Heart right ventricle (tissue), 16 donors: ENCODE measurements around the gene CA10. TPM values are rescaled to one million over a fixed set of nuclear protein-coding genes. Genes with fewer than 3 reads are reported as not detected.
A peak's percentile ranks its signal among the peaks of the same experiment; 100 is the strongest.

ENCODE experiments used
- ATAC-seq, 8 donors: fragments of 200-7000 bp; cut with Tn5 transposase; one replicate each; pipeline ENCODE4 v1.9.1; 2020; ENCODE audit warnings: mild to moderate bottlenecking in 8 of 8, moderate library complexity in 8 of 8, moderate number of reproducible peaks in 1 of 8
- DNase-seq, 2 donors: peaks; one replicate each; pipeline ENCODE4 v3.0.0-alpha.2; 2020
- H3K27ac ChIP-seq, 10 donors: fragments of 200-600 bp; sonication (generic) in 2 of 10; one replicate each; pipeline versions ENCODE4 v1.5.0 to v1.8.0; 2020 to 2022; ENCODE audit warnings: mild to moderate bottlenecking in 3 of 10
- H3K27me3 ChIP-seq, 7 donors: fragments of 200-600 bp; one replicate each; pipeline ENCODE4 v1.8.0; 2021 to 2022; ENCODE audit warnings: mild to moderate bottlenecking in 2 of 7
- H3K36me3 ChIP-seq, 9 donors: fragments of 200-600 bp; sonication (generic) in 1 of 9; one replicate each; pipeline versions ENCODE4 v1.5.0 to v1.8.0; 2020 to 2022; ENCODE audit warnings: mild to moderate bottlenecking in 2 of 9
- H3K4me1 ChIP-seq, 9 donors: fragments of 200-600 bp; sonication (generic) in 1 of 9; one replicate each; pipeline versions ENCODE4 v1.5.0 to v1.8.0; 2020 to 2022; ENCODE audit warnings: mild to moderate bottlenecking in 4 of 9
- H3K4me3 ChIP-seq, 10 donors: fragments of 200-600 bp; sonication (generic) in 2 of 10; one replicate each; pipeline versions ENCODE4 v1.5.0 to v1.8.0; 2020 to 2022; ENCODE audit warnings: mild to moderate bottlenecking in 7 of 10, moderate library complexity in 2 of 10
- H3K9me3 ChIP-seq, 11 donors: fragments of 200-600 bp in 10 of 11; sonication (generic) in 2 of 11; one replicate each; pipeline versions ENCODE4 v1.5.0 to v1.8.0; 2013 to 2022; ENCODE audit warnings: mild to moderate bottlenecking in 2 of 11, control low read depth in 1 of 11, moderate library complexity in 1 of 11
- CTCF ChIP-seq, 9 donors: fragments of 200-600 bp; sonication (generic) in 2 of 9; IDR thresholded peaks; one replicate each; pipeline versions ENCODE4 v1.5.0 to v1.8.0; 2021 to 2022; ENCODE audit warnings: antibody characterized with exemption in 9 of 9, mild to moderate bottlenecking in 5 of 9, moderate library complexity in 1 of 9
- WGBS, 2 donors: extraction: QIAGEN DNeasy Blood & Tissue Kit; methylation state at CpG; one replicate each; pipeline ENCODE4 v1.1.7; 2013; ENCODE audit warnings: inconsistent platforms in 1 of 2; 5-methylcytosine and 5-hydroxymethylcytosine counted together
- intact Hi-C, 10 donors: fragments of 100-400 bp; cut with DNase I; formaldehyde crosslinking; loops; one replicate each; pipeline versions ENCODE4 v1.11.1 to v1.14.2; 2022
- polyA plus RNA-seq, 2 donors: library from polyadenylated mRNA; stranded (reverse); fragments of 200-250 nt; gene quantifications; one replicate each; pipeline ENCODE4 v1.2.3, GENCODE V29; 2013
- total RNA-seq, 10 donors: library from RNA; stranded (reverse); fragmentation: NEBNext Ultra II Directional in 3 of 10; extraction: Animal tissue kit (Norgen Biotek cat#: 25700) in 3 of 10; gene quantifications; one replicate each; pipeline versions ENCODE4 v1.2.1 to v1.2.4, GENCODE V29; 2021 to 2023
- donor health status: Arrhythmogenic right ventricular cardiomyopathy.
- donor health status: ischemic (EF 13 %, LVEDD 7.1; RV severe dilation, severe dysfunction).
- donor health status: healthy with polysubstance abuse.
- donor health status: DM: no; HTN: yes; CAD: no.
- donor health status: DM: no; HTN: no; CAD: no.
- donor health status: ischemic (EF 25% LVEDD 6.9; RV normal size, moderate dysfunction).
- donor health status: ischemic (EF 25% LVEDD 5.7; RV mildly dilated, moderate dysfunction).
- donor health status: healthy.
- donor health status: DM: yes; HTN: yes; CAD: no.
- donor health status: Ischemic cardiomyopathy.
- donor health status: ischemic (EF 35%, LVEDD 5.7; RV mildly dilated, moderate dysfunction).
- donor health status: nonischemic (EF 11% LVEDD 7.7; RV severe dilation, severe dysfunction).
- donor health status: DM: yes; HTN: yes; CAD: no.
- donor health status: PGD.
- donor health status: ischemic (EF 29% LVEDD 5.4; RV normal size, mild dysfunction).
- donor health status: nonischemic (EF 23%, LVEDD 6.1; RV moderate dilation, normal function).

CA10 gene
- total and polyA plus RNA-seq, 12 donors = not detected

GRCh38 chr17:51736356-51736755, 422.2 kb downstream of the CA10 start:
- H3K36me3 ChIP-seq = no peaks in the 10 kb centered on the region
- 70 to 77% methylated on average over 2 of the region's 2 CpGs for WGBS, 2 donors
- no peak for DNase-seq
- no peak for ATAC-seq
- H3K27ac ChIP-seq = no peak overlapping the region
- H3K27me3 ChIP-seq = peaks cover 0 to 3% (median 0%) of the 10 kb centered on the region in 7 donors
- H3K9me3 ChIP-seq = peaks cover 0 to 3% (median 0%) of the 10 kb centered on the region in 11 donors
- H3K4me3 ChIP-seq = no peak overlapping the region
- TF ChIP-seq CTCF (IDR thresholded peaks at IDR 0.05) = no peak
- no peaks in the 10 kb centered on the region for H3K4me1 ChIP-seq
- intact Hi-C loops = loop anchor here in 1 of 10 donors (10.0 kb wide), 2 partner anchors 152 to 362 kb away; no protein-coding TSS in a partner anchor

GRCh38 chr17:51734976-51735375, 423.5 kb downstream of the CA10 start:
- intact Hi-C loops = loop anchor here in 2 of 10 donors (5.0 to 10.0 kb wide), 4 partner anchors 148 to 360 kb away; no protein-coding TSS in a partner anchor
- Histone ChIP-seq H3K4me1 (no peaks in the 10 kb centered on the region), H3K4me3 (no peak overlapping the region), H3K9me3 (peaks cover 0 to 3% (median 0%) of the 10 kb centered on the region in 11 donors), H3K36me3 (no peaks in the 10 kb centered on the region), H3K27ac (no peak overlapping the region), H3K27me3 (peaks cover 0 to 4% (median 0%) of the 10 kb centered on the region in 7 donors)
- no peak for ATAC-seq
- WGBS, 2 donors = 90 to 95% methylated on average over 2 of the region's 2 CpGs
- TF ChIP-seq CTCF (IDR thresholded peaks at IDR 0.05) = no peak
- DNase-seq = no peak

GRCh38 chr17:51734462-51734861, 424.1 kb downstream of the CA10 start:
- H3K36me3 ChIP-seq = no peaks in the 10 kb centered on the region
- H3K4me1 ChIP-seq = no peaks in the 10 kb centered on the region
- DNase-seq = peak in 1 of 2 donors; percentile 23
- intact Hi-C loops = loop anchor here in 2 of 10 donors (5.0 to 10.0 kb wide), 4 partner anchors 147 to 360 kb away; no protein-coding TSS in a partner anchor
- no peak for ATAC-seq
- H3K9me3 ChIP-seq = peaks cover 0 to 3% (median 0%) of the 10 kb centered on the region in 11 donors
- H3K4me3 ChIP-seq = no peak overlapping the region
- H3K27me3 ChIP-seq = peaks cover 0 to 4% (median 0%) of the 10 kb centered on the region in 7 donors
- WGBS, 2 donors = 46 to 85% methylated on average over 4 of the region's 4 CpGs
- peak in 8 of 9 donors; percentile 9 to 65 (median 44) for TF ChIP-seq CTCF (IDR thresholded peaks at IDR 0.05)
- no peak overlapping the region for H3K27ac ChIP-seq

- WGBS, 2 donors = 72 to 82% methylated on average over 6 of the region's 6 CpGs
- ATAC-seq = no peak
Measured at GRCh38 chr17:51733166-51733565, 425.3 kb downstream of the CA10 start.

More at GRCh38 chr17:51733166-51733565, 425.3 kb downstream of the CA10 start:
- H3K9me3 ChIP-seq = peaks cover 0 to 3% (median 0%) of the 10 kb centered on the region in 11 donors
- no peak for DNase-seq
- H3K4me3 ChIP-seq = no peak overlapping the region
- peaks cover 0 to 4% (median 0%) of the 10 kb centered on the region in 7 donors for H3K27me3 ChIP-seq
- H3K4me1 ChIP-seq = no peaks in the 10 kb centered on the region
- intact Hi-C loops = loop anchor here in 2 of 10 donors (5.0 to 10.0 kb wide), 4 partner anchors 146 to 358 kb away; no protein-coding TSS in a partner anchor
- no peak overlapping the region for H3K27ac ChIP-seq
- H3K36me3 ChIP-seq = no peaks in the 10 kb centered on the region
- TF ChIP-seq CTCF (IDR thresholded peaks at IDR 0.05) = no peak
